ENCODE measurements around the gene PDIA5.

PDIA5 gene

DNA sequence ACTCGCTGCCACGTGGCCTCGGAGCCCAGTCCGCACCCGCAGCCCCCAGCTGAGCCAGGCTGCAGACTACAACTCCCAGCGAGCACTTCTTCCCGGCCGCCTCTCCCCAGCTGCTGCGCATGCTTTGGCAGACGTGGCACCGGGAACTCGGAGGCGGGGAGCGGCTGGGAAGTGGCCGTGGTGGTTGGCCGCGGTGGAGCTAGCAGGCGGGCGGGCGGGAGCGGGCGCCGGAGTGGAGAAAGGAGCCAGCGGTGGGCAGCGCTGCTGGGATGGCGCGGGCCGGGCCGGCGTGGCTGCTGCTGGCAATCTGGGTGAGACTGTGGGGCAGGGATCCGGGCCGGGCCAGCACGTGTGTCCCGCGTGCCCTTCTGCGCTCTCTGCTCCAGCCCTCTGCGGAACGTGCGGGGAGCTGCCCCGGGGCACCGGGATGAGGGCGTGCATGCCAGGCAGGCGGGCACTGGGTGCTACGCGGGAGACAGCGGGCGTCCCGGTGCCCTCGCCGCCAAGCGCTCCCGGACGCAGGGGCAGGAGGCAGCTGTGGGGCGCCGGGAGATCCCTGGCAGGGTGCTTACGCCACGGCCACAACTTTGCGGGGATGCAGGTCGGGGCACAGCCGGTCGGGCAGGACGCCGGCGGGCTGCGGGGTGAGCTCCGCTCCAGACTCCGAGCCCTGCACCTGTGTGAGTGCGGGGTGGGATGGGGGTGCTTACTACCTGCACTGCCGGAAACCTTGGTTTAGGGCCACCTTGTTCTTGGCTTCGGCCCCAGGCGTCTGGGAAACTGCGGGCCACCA lies at the start of gene PDIA5:
Gene PDIA5, plus strand, starts transcription at position 130 of the 793 bp plus-strand sequence. Its CDS starts 140 bp downstream, at position 270.
- Mint-ChIP-seq H3K27ac (peak within 1 kb of the TSS in 2 of 3 experiments; percentile 8 to 75), H3K36me3 (ENCODE audit: low read depth) (no peaks in the 10 kb centered on the region), H3K4me3 (peak within 1 kb of the TSS; percentile 78 to 97 (median 86)), H3K27me3 (ENCODE audit: low read depth) (peaks cover 15% of the 10 kb centered on the region), H3K9me3 (no peaks in the 10 kb centered on the region), H3K4me1 (peaks cover 43% of the 10 kb centered on the region)
- TF ChIP-seq, protein P1, sequence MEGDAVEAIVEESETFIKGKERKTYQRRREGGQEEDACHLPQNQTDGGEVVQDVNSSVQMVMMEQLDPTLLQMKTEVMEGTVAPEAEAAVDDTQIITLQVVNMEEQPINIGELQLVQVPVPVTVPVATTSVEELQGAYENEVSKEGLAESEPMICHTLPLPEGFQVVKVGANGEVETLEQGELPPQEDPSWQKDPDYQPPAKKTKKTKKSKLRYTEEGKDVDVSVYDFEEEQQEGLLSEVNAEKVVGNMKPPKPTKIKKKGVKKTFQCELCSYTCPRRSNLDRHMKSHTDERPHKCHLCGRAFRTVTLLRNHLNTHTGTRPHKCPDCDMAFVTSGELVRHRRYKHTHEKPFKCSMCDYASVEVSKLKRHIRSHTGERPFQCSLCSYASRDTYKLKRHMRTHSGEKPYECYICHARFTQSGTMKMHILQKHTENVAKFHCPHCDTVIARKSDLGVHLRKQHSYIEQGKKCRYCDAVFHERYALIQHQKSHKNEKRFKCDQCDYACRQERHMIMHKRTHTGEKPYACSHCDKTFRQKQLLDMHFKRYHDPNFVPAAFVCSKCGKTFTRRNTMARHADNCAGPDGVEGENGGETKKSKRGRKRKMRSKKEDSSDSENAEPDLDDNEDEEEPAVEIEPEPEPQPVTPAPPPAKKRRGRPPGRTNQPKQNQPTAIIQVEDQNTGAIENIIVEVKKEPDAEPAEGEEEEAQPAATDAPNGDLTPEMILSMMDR (IDR thresholded peaks at IDR 0.05; ENCODE audit: unreplicated experiment in 3 of 3) = no peak

DNA sequence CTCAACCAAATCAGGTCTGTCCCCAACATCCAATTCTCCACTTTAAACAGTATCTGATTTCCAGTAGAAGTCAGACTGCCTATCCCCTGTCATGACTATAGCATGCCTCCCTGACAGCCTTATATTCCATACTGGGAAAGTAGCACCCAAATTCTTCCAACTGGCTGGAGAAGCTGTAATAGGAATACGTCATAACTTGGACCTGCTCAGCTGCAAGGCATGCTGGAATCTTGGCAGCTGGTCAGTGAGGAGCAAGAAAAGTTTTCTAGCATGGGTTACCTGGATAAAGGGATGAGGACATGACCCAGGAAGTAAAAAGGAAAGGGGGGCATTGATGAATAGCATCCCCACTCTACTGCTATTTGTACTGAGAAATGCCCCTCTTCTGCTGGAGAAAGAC lies 48.1 kb upstream of the PDIA5 start:
- H3K9me3 Mint-ChIP-seq = no peaks in the 10 kb centered on the region
- H3K27ac Mint-ChIP-seq = no peak overlapping the region
- H3K4me1 Mint-ChIP-seq = peaks cover 46% of the 10 kb centered on the region
- H3K36me3 Mint-ChIP-seq (ENCODE audit: low read depth) = no peaks in the 10 kb centered on the region
- TF ChIP-seq, protein P1 (IDR thresholded peaks at IDR 0.05; ENCODE audit: unreplicated experiment in 3 of 3) = no peak
- H3K27me3 Mint-ChIP-seq (ENCODE audit: low read depth) = peaks cover 43% of the 10 kb centered on the region
- no peak overlapping the region for H3K4me3 Mint-ChIP-seq

DNA sequence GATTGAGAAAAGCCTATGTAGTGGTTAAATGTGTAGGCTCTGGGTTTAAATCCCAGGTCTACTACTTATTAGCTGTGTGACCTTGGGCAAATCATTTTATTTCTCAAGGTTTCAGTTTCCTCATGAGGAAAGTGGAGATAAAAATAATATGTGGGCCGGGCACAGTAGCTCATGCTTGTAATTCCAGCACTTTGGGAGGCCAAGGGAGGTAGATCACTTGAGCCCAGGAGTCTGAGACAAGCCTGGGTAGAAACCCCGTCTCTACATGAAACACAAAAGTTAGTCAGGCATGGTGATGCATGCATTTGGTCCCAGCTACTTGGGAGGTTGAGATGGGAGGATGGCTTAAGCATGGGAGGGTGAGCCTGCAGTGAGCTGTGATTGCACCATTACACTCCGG lies 47.7 kb upstream of the PDIA5 start:
- no peak overlapping the region for H3K4me3 Mint-ChIP-seq
- H3K27me3 Mint-ChIP-seq (ENCODE audit: low read depth) = peaks cover 43% of the 10 kb centered on the region
- H3K36me3 Mint-ChIP-seq (ENCODE audit: low read depth) = no peaks in the 10 kb centered on the region
- peaks cover 41% of the 10 kb centered on the region for H3K4me1 Mint-ChIP-seq
- H3K27ac Mint-ChIP-seq = no peak overlapping the region
- H3K9me3 Mint-ChIP-seq = no peaks in the 10 kb centered on the region
- TF ChIP-seq, protein P1 (IDR thresholded peaks at IDR 0.05; ENCODE audit: unreplicated experiment in 3 of 3) = no peak

DNA sequence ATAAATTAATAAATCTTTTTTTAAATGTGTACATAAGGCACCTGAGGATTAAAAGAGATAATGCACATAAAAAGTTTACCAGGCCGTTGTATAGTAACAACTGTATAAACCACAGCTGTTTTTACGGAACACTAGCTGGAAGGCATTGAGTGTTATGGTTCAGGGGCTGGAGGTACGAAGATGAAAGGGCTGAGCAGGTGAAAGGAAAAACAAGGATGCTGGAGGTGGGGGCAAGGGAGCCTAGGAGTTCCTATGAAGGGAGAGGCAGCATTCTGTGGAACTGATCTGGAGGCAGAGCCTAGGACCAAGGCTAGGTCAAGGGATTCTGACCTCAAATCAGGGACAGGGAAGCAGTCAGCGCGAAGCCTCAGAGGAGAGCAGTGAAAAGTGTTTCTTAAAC lies 47.2 kb upstream of the PDIA5 start:
- Mint-ChIP-seq H3K4me3 (no peak overlapping the region), H3K4me1 (peaks cover 37% of the 10 kb centered on the region)

DNA sequence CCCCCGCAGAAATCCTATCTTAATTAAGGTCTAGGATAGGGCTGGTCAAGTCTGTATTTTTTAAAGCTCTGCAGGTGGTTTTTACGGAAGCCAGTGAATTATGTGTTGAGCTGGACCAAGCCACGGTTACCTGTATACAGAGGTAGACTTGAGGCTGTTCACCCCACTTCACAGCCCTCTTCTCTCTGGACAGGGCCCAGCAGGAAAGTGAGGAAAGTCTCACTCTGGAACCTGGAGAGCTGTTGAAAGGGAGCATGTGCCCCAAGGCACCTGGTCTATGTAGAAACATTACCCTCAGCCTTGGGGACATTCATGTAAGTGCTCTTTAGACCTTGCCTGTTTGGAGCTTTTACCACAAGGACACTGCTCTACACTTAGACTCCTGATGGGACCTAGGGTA lies 46.1 kb upstream of the PDIA5 start:
- Mint-ChIP-seq H3K27ac (no peak overlapping the region), H3K9me3 (peaks cover 5% of the 10 kb centered on the region), H3K4me1 (peaks cover 42% of the 10 kb centered on the region), H3K27me3 (ENCODE audit: low read depth) (peaks cover 57% of the 10 kb centered on the region), H3K36me3 (ENCODE audit: low read depth) (no peaks in the 10 kb centered on the region), H3K4me3 (no peak overlapping the region)
- TF ChIP-seq, protein P1 (IDR thresholded peaks at IDR 0.05; ENCODE audit: unreplicated experiment in 3 of 3) = no peak

More for the DNA sequence above, 47.2 kb upstream of the PDIA5 start:
- Mint-ChIP-seq H3K36me3 (ENCODE audit: low read depth) (no peaks in the 10 kb centered on the region), H3K27ac (no peak overlapping the region), H3K27me3 (ENCODE audit: low read depth) (peaks cover 46% of the 10 kb centered on the region), H3K9me3 (no peaks in the 10 kb centered on the region)
- TF ChIP-seq, protein P1 (IDR thresholded peaks at IDR 0.05; ENCODE audit: unreplicated experiment in 3 of 3) = no peak

DNA sequence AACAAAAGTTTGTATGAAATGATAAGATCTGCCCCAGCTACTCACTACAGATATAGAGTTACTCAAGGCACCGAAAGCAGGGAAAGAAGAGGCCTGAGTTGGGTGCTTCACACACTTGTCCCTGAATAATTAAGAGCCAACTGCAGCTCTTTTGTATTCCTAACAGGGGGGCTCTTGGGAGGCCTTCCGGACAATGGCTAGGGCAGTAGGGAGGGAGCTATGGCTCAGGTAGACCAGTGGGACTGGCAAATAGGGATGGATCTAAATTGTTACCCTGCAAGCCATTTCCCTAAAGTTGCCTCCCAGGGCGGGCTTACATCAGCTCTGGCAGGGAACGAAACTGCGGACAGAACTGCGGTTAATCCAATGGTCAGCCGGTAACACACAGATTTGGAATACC lies 45.4 kb upstream of the PDIA5 start:
- TF ChIP-seq, protein P1 (IDR thresholded peaks at IDR 0.05; ENCODE audit: unreplicated experiment in 3 of 3) = no peak
- H3K27me3 Mint-ChIP-seq (ENCODE audit: low read depth) = peaks cover 62% of the 10 kb centered on the region
- peaks cover 46% of the 10 kb centered on the region for H3K4me1 Mint-ChIP-seq
- H3K27ac Mint-ChIP-seq = no peak overlapping the region
- H3K4me3 Mint-ChIP-seq = no peak overlapping the region
- no peaks in the 10 kb centered on the region for H3K36me3 Mint-ChIP-seq (ENCODE audit: low read depth)
- H3K9me3 Mint-ChIP-seq = peaks cover 5% of the 10 kb centered on the region

Data from nephron (organoid).